Limb (tissue), 2 donors: Measurements from ENCODE around the gene CCN5.

Source experiments
- DNase-seq, 2 donors: peaks; one replicate each; pipeline ENCODE4 v3.0.0-alpha.2; 2016; ENCODE audit errors: extremely low spot score in 2 of 2

Gene CCN5

DNA sequence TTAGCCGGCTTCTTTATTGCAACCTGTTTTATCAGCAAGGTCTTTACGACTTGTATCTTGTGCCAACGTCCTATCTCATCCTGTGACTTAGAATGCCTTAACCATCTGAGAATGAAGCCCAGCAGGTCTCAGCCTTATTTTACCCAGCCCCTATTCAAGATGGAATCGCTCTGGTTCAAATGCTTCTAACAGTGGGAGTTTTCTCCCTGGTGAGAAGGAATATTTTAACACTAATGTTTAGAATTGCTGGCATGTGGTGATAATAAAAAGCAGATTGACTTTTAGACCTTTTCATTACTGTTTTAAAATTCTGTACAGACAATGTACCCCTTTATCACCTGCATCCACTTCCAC is 20.6 kb downstream of the CCN5 start:
- DNase-seq, result no peak

GRCh38 chr20:44736170-44737021 is 21.2 kb downstream of the CCN5 start:
- DNase-seq, result peak; percentile 48 to 61

GRCh38 chr20:44737116-44737515 is 21.9 kb downstream of the CCN5 start:
- DNase-seq, result no peak

- peak; percentile 37 to 66 for DNase-seq
Measured at GRCh38 chr20:44738813-44739477, 23.8 kb downstream of the CCN5 start.

GRCh38 chr20:44739942-44740341 is 24.8 kb downstream of the CCN5 start:
- DNase-seq, result no peak

DNA sequence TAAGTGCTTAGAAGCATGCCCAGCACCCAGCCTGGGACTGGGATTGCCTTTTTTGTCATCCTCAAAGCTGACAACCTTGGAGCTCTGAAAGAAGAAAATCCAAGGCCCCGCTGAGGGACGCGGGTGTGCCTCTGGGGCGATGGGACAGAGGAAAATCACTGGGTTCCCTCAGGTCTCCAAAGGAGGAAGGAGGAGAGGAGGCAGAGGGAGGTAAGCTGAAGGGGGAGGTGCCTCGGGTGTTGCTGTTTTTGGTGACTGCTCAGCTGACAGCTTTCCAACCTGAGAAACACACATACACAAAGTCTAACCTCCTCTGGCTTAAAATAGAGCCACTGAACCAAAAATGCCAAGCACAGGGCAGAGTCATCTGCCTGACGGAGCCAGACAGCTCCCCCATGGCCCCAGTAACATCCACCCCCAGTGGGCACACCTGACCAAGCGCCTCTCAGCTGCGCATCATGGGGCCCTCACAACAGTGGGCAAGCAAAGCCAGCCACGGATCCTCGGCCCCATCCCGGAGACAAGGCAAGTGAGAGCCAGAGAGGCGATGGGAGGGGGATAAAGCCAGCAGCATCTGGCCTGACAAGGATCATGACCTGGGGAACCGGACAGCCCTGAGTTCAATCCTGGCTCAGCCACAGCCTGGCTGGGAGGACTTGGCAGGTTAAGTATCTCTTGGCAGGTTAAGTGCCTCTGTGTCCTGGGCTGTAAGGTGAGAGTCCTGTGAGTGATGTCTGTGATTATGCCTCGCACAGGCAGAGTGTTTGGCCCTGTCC is 27.3 kb downstream of the CCN5 start:
- DNase-seq, result no peak

DNA sequence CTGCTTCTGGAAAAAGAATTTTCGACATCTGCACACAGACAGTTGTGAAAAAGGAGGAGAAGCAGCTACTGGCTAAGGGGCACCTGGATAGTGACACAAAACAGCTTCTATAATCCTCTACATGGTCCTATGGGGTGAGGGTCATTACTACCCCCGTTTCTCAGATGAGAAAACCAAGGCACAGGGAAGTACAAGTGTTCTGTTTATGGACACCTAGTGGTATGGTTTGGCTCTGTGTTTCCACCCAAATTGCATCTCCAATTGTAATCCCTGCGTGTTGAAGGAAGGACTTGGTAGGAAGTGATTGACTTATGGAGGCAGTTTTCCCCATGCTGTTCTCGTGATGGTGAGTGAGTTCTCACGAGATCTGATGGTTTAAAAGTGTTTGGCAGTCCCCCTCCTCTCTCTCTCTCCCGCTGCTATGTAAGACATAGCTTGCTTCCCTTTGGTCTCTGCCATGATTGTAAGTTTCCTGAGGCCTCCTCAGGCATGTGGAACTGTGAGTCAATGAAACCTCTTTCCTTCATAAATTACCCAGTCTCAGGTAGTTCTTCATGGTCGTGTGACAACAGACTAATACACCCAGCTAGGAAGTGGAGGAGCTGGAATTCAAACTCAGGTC is 28.0 kb downstream of the CCN5 start:
- no peak for DNase-seq

DNA sequence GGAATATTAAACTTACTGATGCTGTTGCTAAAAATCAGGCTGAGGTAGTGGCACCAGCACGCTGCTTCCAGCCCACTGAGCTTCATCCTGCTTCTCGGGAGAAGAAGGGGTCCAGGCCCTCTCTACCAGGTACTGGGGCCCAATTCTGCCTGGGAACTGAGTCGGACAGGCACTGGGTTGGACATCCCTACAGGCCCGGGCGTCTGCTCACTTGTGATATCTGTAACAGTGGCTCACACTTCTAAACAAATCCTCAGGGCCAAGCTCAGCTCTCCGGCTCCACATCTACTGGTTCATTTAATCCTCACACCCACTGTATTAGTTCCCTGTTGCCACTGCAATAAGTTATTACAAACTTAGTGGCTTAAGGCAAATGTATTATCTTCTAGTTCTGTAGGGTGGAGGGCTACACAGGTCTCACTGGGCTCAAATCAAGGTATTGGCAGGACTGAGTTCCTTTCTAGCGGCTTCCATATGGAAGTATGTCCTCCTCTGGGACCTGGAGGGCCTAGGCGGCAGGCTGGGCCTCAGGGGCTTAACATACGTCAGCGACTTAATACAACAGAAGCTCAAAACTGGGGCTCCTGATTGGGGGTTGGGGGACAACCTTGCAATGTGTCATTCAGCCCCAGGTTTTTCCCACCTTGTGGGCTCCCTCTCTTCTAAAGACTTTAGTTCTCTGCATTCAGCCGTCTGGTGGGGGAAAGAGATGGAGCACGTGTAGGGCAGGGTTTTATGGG is 28.9 kb downstream of the CCN5 start:
- DNase-seq, result no peak

DNA sequence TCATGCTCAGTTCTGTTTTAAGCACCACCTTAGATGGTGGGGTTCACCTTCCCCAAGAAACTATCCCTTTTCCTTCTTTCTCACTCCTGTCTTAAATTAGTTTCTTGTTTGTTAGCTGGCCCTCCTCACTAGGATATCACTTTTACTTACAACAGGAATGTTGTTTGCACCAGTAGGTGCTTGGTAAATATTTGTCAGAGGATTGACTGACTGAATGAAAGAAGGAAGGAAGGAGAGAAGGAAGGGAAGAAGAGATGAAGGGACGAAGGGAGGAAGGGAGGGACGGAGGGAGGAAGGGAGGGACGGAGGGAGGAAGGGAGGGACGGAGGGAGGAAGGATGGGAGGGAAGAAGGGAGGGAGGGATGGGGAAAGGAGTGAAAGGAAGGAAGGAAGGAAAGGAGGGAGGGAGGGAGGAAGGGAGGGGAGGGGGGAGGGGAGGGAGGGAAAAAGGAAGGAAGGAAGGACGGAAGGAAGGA is 30.0 kb downstream of the CCN5 start:
- DNase-seq, result no peak

GRCh38 chr20:44745598-44746366 is 30.6 kb downstream of the CCN5 start, which contains the start of gene KCNK15:
KCNK15 (plus strand) TSS chr20:44745865; CDS start chr20:44745911, 46 bp downstream.
- DNase-seq, result peak in 1 of 2 donors; percentile 63

DNA sequence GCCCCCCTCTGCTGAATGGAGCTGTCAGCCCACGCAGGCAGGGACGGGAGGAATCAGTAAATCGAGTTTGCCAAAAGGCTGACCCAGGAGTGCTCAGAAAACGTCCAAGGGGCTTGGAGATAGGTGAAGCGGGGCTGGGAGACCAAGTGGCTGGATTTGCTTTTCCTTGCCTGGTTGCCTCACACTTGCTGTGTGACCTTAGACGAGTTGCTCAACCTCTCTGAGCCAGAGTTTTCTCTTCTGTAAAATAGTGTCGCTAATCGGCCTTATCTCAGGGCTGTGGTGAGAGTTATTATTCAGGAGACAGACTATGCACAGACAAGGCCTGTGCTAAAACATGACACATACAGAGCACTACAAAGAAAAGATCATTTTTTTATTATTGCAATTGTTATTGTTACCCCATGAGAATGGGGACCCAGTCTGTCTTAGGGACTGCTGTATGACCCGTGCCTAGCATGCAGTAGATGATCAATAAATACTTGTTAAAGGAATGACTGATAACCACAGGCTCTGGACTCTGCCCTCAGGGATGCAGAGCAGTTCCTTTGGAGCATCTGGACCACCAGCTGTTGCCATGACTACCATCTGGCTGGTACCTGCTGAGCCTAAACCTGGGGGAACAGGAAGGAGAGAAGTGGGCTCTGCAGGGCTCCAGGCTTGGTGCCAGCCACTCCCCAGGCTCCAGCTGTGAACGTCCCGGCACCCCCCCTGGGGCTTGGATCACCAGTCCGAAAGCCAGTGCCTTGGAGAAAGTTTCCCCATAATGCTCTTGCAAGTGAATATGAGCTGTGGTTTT is 31.4 kb downstream of the CCN5 start:
- no peak for DNase-seq

- peak; percentile 51 to 86 for DNase-seq
Measured at GRCh38 chr20:44747166-44748004, 32.2 kb downstream of the CCN5 start.

- no peak for DNase-seq
Measured at GRCh38 chr20:44748005-44748370, 32.8 kb downstream of the CCN5 start.

- no peak for DNase-seq
Measured at GRCh38 chr20:44750081-44750805, 35.1 kb downstream of the CCN5 start.

GRCh38 chr20:44752099-44752931 is 37.1 kb downstream of the CCN5 start:
- no peak for DNase-seq

DNA sequence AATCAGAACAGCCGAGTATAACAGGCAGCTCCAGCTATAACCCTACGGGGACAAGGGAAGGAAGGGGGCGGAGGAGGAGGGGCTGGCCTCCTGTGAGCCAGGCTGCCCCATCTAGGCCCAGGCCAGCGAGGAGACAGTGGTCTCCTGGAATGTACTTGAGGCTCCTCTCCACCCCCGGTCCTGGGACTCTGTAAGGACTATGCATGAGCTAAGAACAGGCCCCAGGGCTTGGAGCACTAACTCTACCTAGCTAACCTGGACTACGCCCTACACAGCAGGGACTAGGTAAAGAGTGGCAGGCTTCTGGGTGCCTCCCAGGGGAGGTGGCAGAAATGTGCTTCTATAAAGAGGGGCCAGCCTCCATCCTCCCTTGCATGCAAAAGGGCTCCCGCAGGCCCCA is 39.4 kb downstream of the CCN5 start:
- DNase-seq, result no peak
